Fibroblast of skin of left biceps (primary cell): ENCODE measurements around the gene UNC45B.
"Not testable (repeated sequence)": the region's sequence is repeated elsewhere in the genome, so short reads cannot be mapped to it uniquely, and the experiment has no call there.

ENCODE experiments used
- DNase-seq, 2 experiments: peaks; one replicate each; pipeline ENCODE4 v3.0.0-alpha.2; 2013; ENCODE audit warnings: low read depth in 2 of 2

Gene UNC45B

GRCh38 chr17:35147375-35147905, at the start of gene UNC45B:
TSS of gene UNC45B (plus strand) at chr17:35147817. CDS start at chr17:35148264, 447 bp downstream.
- DNase-seq: no peak

GRCh38 chr17:35099908-35100307, 47.7 kb upstream of the UNC45B start:
- no peak for DNase-seq

GRCh38 chr17:35101036-35101435, 46.6 kb upstream of the UNC45B start:
- DNase-seq: no peak

GRCh38 chr17:35101725-35102124, 45.9 kb upstream of the UNC45B start:
- DNase-seq: no peak

GRCh38 chr17:35103271-35103670, 44.3 kb upstream of the UNC45B start:
- no peak for DNase-seq

GRCh38 chr17:35104844-35105450, 42.7 kb upstream of the UNC45B start:
- no peak for DNase-seq

- DNase-seq: not testable (repeated sequence)
Observed at GRCh38 chr17:35110791-35111190, 36.8 kb upstream of the UNC45B start.

GRCh38 chr17:35116845-35117244, 30.8 kb upstream of the UNC45B start:
- no peak for DNase-seq

DNA sequence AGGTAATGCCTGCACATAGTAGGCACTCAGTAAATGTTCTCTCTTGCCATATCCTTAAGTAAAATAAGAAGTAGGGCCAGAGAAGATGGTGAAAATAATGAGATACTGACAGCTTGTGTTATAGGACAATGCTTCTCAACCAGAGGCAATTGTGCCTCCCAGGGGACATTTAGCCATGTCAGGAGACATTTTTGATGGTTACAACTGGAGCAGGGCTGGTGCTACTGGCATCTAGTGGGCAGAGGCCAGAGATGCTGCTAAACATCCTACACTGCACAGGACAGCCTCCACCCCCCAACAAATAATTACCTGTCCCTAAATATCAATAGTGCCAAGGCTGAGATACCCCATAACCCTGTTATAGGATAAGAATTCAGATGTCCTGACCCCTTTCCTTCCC, 29.6 kb upstream of the UNC45B start:
- no peak for DNase-seq

- peak in 1 of 2 experiments; percentile 32 for DNase-seq
Observed at GRCh38 chr17:35119370-35120165, 28.0 kb upstream of the UNC45B start, which contains the start of gene RAD51D. TSS of gene RAD51D (minus strand) at chr17:35119860. CDS start at chr17:35119613, 247 bp downstream.

GRCh38 chr17:35121315-35121714, 26.3 kb upstream of the UNC45B start, which contains the start of gene FNDC8:
TSS of gene FNDC8 (plus strand) at chr17:35121615. CDS start at chr17:35121694, 79 bp downstream.
- no peak for DNase-seq

GRCh38 chr17:35127751-35128514, 19.7 kb upstream of the UNC45B start:
- peak; percentile 79 to 82 for DNase-seq

DNA sequence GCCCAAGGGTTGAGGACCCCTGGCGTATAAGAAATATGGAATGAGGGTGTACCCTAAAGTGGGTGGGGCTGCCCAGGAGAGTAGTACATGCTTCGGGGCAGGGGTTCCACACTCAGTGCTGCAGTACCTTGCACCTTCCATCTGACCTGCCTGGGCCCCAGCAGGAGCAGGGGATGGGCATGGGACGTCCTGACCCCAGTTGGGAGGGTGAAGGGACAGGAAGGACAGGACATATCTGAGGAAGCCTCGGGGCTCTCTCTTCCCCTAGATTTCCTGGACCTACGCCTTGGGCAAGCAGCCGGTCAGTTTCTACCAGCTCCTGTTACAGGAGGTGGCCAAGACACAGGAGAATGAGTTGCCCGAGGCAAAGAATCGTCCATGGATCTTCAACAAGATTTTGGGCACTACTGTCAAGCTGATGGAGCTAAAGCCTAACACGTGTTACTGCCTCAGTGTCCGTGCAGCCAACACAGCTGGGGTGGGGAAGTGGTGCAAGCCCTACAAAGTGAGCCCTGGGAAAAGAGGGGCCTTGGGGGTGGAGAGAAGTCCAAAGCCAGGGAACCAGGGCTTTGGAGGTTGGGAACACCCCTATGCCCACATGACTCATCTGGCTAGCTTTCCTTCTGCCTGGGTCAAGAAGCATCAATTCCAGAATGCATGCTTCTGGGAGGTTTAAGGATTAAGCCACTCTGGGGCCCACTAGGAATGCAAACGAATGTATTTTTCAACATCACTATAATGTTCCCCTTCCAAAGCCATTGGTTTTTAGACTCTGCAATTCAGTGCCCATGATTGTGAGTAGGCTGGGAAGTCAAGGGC, 18.3 kb upstream of the UNC45B start:
- no peak for DNase-seq

DNA sequence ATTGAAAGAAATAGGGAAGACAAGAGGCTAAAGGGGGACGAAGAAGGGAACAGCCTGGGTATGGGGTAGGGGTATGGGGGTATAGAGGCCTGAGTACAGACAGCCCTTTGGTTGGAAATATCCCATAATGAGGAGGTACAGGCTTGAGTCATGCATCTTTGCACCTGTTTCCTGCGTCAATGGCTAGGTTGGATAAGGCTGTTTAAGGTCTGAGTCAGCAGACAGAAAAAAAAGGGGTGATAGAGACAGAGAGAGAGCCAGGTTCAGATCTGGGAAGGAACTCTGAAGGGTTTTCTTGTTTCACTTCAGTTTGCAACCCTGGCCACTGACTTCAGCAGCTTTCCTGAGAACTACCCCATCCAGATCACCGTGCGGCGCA, 17.7 kb upstream of the UNC45B start:
- no peak for DNase-seq

DNA sequence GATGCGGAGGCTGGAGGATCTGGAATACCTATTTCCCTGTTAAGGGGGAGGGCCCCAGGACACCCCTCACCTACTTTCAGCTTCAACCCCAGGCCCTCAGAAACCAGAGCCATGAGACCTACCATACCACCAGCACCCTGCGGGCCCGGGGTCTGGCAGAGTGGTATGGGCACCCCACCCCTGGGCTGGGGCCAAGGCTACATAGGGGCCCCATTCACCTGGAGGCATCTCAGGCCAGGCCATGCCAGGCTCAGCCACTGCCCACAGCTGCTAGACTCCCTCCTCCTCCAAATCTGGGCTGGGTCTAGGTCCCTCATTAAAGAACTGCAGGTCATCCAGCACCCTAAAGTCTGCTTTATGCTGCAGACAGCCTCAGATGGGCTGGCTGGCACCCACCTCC, 17.2 kb upstream of the UNC45B start:
- no peak for DNase-seq

GRCh38 chr17:35132099-35132498, 15.5 kb upstream of the UNC45B start:
- no peak for DNase-seq

DNA sequence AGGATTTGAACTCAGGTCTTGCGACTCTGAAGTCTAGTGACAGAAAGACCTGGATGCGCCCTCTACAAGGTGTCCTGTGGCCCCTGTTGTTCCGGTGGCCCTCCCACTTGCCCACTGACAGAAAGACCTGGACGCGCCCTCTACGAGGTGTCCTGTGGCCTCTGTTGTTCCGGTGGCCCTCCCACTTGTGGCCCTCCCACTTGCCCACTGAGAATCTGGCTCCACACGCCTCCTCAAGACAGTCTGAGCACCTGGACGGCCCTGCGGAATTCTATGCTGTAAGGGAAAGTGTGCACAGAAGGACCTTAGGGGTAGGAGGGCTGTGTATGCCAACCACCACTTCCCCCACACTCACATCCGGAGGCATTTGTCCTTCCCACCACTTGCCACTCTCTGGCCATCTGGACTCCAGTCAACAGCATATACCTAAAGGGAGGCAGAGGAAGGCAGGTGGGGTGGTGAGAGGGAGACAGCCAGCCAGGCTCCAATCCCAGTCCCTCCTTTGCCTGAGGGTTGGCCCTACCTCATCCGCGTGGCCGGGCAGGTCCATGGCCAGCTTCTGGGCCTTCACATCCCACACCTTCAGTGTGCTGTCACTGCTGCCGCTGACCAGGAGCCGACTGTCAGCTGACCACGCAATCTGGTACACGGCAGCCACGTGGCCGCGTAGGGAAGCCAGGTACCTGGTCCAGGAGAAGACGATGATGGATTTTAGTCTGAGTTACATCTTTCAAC, 14.6 kb upstream of the UNC45B start:
- DNase-seq: no peak

DNA sequence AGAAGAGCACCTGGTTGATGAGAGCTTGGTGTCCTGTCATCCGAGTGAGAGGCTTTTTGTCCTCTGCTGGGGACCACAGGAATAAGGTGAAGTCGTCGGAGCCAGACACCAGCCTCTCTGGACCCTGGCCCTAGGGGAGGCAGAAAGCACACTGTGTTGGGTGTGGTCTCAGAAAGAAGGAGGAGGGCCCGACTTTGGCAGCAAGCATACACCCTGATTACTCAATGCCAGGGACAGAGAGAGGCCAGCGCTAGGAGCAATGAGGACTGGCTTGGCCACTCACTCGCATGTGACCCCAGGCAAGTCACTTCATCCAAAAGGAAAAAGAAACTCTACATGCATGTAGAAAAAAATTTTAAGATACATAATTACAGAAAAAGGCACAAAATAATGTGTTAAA, 12.3 kb upstream of the UNC45B start:
- no peak for DNase-seq

DNA sequence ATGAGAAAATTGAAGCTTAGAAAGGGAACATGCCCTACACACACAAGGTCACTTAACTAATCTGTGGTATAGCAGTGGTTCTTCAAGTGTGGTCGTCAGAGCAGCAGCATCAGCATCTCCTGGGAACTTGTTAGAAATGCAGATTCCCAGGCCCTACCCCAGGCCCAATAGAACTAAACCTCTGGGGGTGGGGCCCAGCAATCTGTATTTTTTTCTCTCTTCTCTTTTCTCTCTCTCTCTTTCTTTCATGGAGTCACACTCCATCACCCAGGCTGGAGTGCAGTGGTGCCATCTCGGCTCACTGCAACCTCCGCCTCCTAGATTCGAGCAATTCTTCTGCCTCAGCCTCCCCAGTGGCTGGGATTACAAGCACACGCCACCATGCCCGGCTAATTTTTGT, 9.4 kb upstream of the UNC45B start:
- no peak for DNase-seq

DNA sequence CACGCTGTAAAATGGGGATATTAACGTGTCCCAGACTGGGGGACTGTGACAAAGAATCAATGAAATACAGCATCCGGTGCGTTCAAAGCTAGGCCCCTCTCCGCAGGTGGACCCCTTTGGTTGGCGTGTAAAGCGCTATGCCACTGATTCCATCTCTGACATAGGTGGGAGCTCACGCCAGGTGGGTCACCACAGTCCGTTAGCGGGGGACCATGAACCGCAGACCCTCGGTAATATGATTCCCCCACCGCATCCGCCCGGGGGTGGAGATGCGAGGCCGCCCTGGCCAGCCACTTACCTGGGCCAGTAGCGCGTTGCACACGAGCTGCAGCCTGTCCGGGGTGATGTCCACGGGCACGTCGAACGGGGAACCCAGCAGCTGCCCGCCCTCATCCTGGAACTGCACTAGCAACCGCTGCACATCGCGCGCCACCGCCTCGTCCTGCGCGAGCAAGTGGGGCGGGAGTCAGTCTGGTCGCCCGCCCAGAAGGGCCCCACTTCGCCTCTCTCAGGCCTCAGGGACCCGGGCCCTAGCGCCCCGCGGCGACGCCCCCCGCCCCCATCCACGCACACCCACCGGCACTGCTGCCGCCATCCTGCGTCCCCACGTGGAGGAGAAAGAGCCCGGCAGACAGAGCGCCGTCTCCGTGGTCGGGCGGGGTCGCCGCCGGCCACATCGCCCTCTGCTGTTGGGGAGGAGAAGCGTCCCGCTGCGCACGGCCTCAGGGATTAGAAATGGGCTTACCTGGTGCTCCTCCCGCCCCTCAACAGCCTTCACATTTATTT, 5.7 kb upstream of the UNC45B start, which contains the start of gene NLE1:
TSS of gene NLE1 (minus strand) at position 623 of the 786 bp plus-strand sequence. CDS start at position 595, 28 bp downstream.
- DNase-seq: peak; percentile 47 to 49
